HEK293 (cell line): Measurements from ENCODE around the gene ANKRD13D.

ENCODE experiments used
- CTCF ChIA-PET: fragments of 350-600 bp; formaldehyde crosslinking; extraction: SDS; loops from one replicate; lab custom pipeline; 2021; ENCODE audit warnings: antibody characterized with exemption; lab: Yijun Ruan, JAX
- POLR2A ChIA-PET: fragments of 300-600 bp; formaldehyde crosslinking; extraction: SDS; loops from one replicate; lab custom pipeline; 2020; ENCODE audit warnings: antibody characterized with exemption, inconsistent platforms; lab: Yijun Ruan, JAX
- H3K27ac ChIP-seq: fragments of 200-500 bp; sonication (Bioruptor generic); 2 replicates; pipeline ENCODE4 v1.5.1; 2014; ENCODE audit warnings: low read depth, low read length, control low read depth, inconsistent platforms; ENCODE audit errors: extremely low read depth
- H3K36me3 ChIP-seq, 2 experiments: fragments of 200-500 bp in 1 of 2; sonication (Bioruptor generic) in 1 of 2; 1 replicate in 1 of 2; 2 replicates in 1 of 2; pipeline ENCODE4 v1.5.1; 2014 to 2017; ENCODE audit warnings: inconsistent platforms in 2 of 2, low read length in 2 of 2; ENCODE audit not compliant: control insufficient read depth in 2 of 2, insufficient read depth in 1 of 2
- H3K4me1 ChIP-seq: fragments of 200-500 bp; sonication (Bioruptor generic); 2 replicates; pipeline ENCODE4 v1.5.1; 2014; ENCODE audit warnings: mild to moderate bottlenecking, low read length, inconsistent platforms; ENCODE audit not compliant: control insufficient read depth, insufficient read depth
- H3K4me3 ChIP-seq: 2 replicates; pipeline ENCODE4 v1.5.1; 2011; ENCODE audit warnings: low read depth, mild to moderate bottlenecking, control low read depth, low read length, moderate library complexity
- H3K9me3 ChIP-seq: fragments of 200-500 bp; sonication (Bioruptor generic); 2 replicates; pipeline ENCODE4 v1.5.1; 2014; ENCODE audit warnings: low read depth, low read length, inconsistent platforms; ENCODE audit not compliant: control insufficient read depth, insufficient read depth
- EGR2 ChIP-seq: fragments of 450-650 bp; formaldehyde crosslinking; IDR thresholded peaks from 2 replicates; pipeline ENCODE4 v1.5.1; 2016; ENCODE audit warnings: low read depth, missing biosample characterization, missing genetic modification characterization
- GLI2 ChIP-seq: fragments of 450-650 bp; formaldehyde crosslinking; IDR thresholded peaks from 2 replicates; pipeline ENCODE4; 2017; ENCODE audit warnings: missing biosample characterization, missing genetic modification characterization, low read depth, borderline replicate concordance
- PRDM4 ChIP-seq: fragments of 450-650 bp; formaldehyde crosslinking; IDR thresholded peaks from 2 replicates; pipeline ENCODE4 v1.5.1; 2017; ENCODE audit warnings: missing biosample characterization, missing genetic modification characterization
- REST ChIP-seq: fragments of 450-650 bp; formaldehyde crosslinking; IDR thresholded peaks from 2 replicates; pipeline ENCODE4 v1.5.1; 2016; ENCODE audit warnings: missing biosample characterization, missing genetic modification characterization
- SCRT2 ChIP-seq: fragments of 450-650 bp; formaldehyde crosslinking; IDR thresholded peaks from 2 replicates; pipeline ENCODE4 v1.5.1; 2016; ENCODE audit warnings: missing biosample characterization, missing genetic modification characterization
- ZFHX2 ChIP-seq: fragments of 450-650 bp; formaldehyde crosslinking; conservative IDR thresholded peaks from 2 replicates; pipeline ENCODE4 v1.5.1; 2016; ENCODE audit warnings: missing biosample characterization, missing genetic modification characterization
- ZNF18 ChIP-seq: fragments of 450-650 bp; formaldehyde crosslinking; IDR thresholded peaks from 2 replicates; pipeline ENCODE4 v1.5.1; 2016; ENCODE audit warnings: missing biosample characterization, missing genetic modification characterization
- ZNF335 ChIP-seq: fragments of 450-650 bp; formaldehyde crosslinking; conservative IDR thresholded peaks from 2 replicates; pipeline ENCODE4 v1.5.1; 2016; ENCODE audit warnings: missing biosample characterization, missing genetic modification characterization
- ZNF513 ChIP-seq: fragments of 450-650 bp; IDR thresholded peaks from 2 replicates; pipeline ENCODE4 v1.5.1; 2018; ENCODE audit warnings: missing biosample characterization, missing genetic modification characterization
- ZNF561 ChIP-seq: fragments of 450-650 bp; IDR thresholded peaks from 2 replicates; pipeline ENCODE4 v1.5.1; 2018; ENCODE audit warnings: missing biosample characterization, missing genetic modification characterization, borderline replicate concordance
- ZNF596 ChIP-seq: fragments of 450-650 bp; IDR thresholded peaks from 2 replicates; pipeline ENCODE4 v1.5.0; 2018; ENCODE audit warnings: missing biosample characterization, mild to moderate bottlenecking, missing genetic modification characterization, moderate library complexity
- TF ChIP-seq, protein P1 (sequence below): fragments of 450-650 bp; formaldehyde crosslinking; IDR thresholded peaks from 2 replicates; pipeline ENCODE4 v1.5.1; 2017; ENCODE audit warnings: missing biosample characterization, missing genetic modification characterization

The ANKRD13D gene

GRCh38 chr11:67240576-67241389 lies 48.3 kb upstream of the ANKRD13D start:
- CTCF ChIA-PET, result interaction anchor here (0.9 to 1.9 kb wide), 4 partner anchors 10 to 390 kb away, joined by 3 to 5 read pairs (median 4); no protein-coding TSS in a partner anchor
- Histone ChIP-seq H3K4me3 (peak overlapping the region; percentile 61), H3K4me1 (peaks cover 5% of the 10 kb centered on the region; the same call in 1 of the 2 replicates), H3K9me3 (no peaks in the 10 kb centered on the region)
- POLR2A ChIA-PET, result interaction anchor here (0.5 to 2.0 kb wide), 9 partner anchors 13 to 130 kb away, joined by 3 to 19 read pairs (median 4); partner anchors contain the start of genes ANKRD13D, GRK2 and KDM2A
- TF ChIP-seq, protein P1, sequence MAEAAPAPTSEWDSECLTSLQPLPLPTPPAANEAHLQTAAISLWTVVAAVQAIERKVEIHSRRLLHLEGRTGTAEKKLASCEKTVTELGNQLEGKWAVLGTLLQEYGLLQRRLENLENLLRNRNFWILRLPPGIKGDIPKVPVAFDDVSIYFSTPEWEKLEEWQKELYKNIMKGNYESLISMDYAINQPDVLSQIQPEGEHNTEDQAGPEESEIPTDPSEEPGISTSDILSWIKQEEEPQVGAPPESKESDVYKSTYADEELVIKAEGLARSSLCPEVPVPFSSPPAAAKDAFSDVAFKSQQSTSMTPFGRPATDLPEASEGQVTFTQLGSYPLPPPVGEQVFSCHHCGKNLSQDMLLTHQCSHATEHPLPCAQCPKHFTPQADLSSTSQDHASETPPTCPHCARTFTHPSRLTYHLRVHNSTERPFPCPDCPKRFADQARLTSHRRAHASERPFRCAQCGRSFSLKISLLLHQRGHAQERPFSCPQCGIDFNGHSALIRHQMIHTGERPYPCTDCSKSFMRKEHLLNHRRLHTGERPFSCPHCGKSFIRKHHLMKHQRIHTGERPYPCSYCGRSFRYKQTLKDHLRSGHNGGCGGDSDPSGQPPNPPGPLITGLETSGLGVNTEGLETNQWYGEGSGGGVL (tag by site-specific recombination), result peak; percentile 22; the same call in 1 of the 2 replicates
- TF ChIP-seq ZNF18 (tag by site-specific recombination), result 0 out of 2 replicates have a peak, but pooled peaks have one; percentile 19
- TF ChIP-seq ZNF561 (tag by site-specific recombination), result no peak
- TF ChIP-seq PRDM4 (tag by site-specific recombination), result no peak
- peak; percentile 91 for TF ChIP-seq EGR2 (tag by site-specific recombination)
- TF ChIP-seq ZNF335, result 0 out of 2 replicates have a peak, but pooled peaks have one; percentile 27
- TF ChIP-seq REST (tag by site-specific recombination), result peak; percentile 60
- no peak for TF ChIP-seq ZNF596 (tag by site-specific recombination)
- TF ChIP-seq ZFHX2, result peak; percentile 96
- TF ChIP-seq ZNF513, result peak; percentile 45; the same call in 1 of the 2 replicates
- TF ChIP-seq, all 188 proteins: peak for 7
- Histone ChIP-seq H3K36me3 (peaks cover 0 to 35% of the 10 kb centered on the region in 2 experiments; a peak in 1 of 3 replicates), H3K27ac (peak overlapping the region; percentile 26; the same call in 1 of the 2 replicates)

DNA sequence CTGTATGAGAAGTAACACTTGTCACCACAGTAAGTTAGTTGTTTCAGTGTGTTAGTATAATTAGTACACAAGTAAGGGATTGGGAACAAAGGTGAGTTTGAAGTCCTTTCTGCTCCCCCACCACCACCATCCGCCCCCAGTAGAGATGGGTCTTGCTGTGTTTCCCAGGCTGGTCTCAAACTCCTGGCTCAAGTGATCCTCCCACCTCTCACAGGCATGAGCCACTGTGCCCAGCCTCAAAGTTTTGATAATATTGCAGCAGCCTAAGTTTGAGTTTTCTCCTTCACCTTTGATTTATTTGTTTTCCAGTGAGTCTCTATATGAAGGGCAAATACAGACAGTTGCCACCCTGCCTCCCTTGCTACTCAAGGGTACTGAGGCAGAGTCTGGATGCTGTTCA lies 46.6 kb upstream of the ANKRD13D start:
- no peak overlapping the region for H3K4me3 ChIP-seq
- no peaks in the 10 kb centered on the region for H3K9me3 ChIP-seq
- TF ChIP-seq SCRT2 (tag by site-specific recombination) (0 out of 2 replicates have a peak, but pooled peaks have one; percentile 21), GLI2 (tag by site-specific recombination) (no peak)
- no peak overlapping the region for H3K27ac ChIP-seq
- CTCF ChIA-PET, result interaction anchor here (0.6 to 1.2 kb wide), 5 partner anchors 12 to 170 kb away, joined by 3 to 4 read pairs (median 3); no protein-coding TSS in a partner anchor
- peaks cover 4 to 50% of the 10 kb centered on the region in 2 experiments; a peak in 2 of 3 replicates for H3K36me3 ChIP-seq
- peaks cover 5% of the 10 kb centered on the region; the same call in 1 of the 2 replicates for H3K4me1 ChIP-seq
- POLR2A ChIA-PET, result no interaction called here
